ENCODE results near the gene SFMBT1.
A peak's percentile ranks its signal among the peaks of the same experiment; 100 is the strongest.
"Not testable (repeated sequence)": the region's sequence is repeated elsewhere in the genome, so short reads cannot be mapped to it uniquely, and the experiment has no call there.

SFMBT1 gene

DNA sequence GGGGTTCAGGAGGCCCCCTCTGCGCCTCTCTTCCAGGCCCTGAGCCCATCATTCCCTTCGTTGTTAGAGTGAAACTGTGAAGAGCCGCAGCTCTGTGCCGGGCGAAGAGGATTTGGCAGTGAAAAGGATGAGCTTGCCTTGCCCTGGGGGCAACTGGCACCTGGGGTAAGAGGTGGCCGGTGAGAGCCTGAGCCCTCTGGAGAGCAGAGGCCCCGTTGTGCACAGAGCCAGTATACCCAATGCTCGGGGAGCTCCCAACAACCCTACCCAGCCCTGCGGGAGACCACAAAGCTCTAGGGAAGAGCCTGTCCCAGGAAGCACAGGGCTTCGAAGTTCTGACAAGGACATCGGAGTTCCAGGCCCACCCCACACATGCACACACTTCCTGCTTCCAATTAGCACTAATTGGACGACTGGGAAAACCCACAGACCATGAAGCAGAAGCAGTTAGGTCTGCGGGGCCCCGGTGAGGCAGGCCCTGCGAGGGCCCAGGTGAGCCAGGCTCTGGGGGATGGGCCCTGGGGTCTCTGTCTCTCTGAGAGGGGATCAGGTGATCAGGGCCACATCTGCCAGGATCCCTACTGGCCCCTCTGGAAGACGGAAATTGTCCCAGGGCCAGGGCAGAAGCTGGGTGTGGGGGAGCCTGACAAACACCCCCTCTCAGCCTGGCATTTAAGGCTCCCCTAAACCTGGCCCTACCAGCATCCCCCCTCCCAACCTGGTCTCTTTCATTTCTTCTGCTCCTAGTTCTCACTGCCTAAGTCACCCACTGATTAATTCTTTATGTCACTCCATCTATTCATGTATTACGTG lies 27.9 kb upstream of the SFMBT1 start:
- no peak for DNase-seq (ENCODE audit: low read depth)

DNA sequence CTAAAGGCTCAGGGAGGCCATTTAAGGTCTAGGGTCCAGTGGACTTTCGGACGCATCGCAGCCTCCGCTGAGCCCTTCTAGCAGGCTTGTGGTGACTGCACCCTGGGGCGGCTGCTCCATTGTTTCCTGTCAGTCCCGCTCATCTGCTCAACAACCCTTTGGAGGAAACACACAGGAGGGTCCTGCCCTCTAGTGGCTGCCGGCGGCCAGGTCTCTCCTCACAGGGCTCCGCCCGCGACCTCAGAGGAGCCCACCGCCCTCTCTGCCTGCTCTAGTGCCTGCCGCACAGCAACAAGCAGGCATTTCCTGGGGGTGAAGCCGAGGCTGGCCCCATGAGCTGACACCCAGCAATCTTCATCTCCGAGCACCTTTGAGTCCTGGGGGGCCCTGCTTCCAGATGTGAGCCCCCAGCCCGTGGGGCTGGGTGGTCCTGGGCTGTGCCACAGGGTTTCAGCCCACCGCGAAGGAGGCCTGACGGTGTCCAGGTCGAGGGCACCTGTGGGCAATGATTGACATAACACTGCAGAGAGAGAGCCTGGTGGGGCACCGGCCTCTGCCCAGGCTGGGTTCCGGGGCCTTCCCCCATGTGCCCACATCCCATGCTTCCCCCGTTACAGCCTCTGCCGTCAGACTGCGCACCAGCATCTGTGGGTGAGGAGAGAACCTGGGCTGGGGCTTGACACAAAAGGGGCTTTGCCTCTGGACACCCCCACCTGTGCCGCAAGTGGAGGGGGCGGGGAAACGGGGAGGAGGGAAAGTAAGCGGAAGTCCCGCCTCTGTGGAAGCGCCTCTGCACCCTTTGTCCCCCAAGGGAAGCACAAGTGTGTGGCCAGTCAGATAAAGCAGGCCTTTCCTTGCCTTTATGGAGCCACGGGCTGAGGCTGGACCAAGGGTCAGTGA lies 27.0 kb upstream of the SFMBT1 start:
- peak; percentile 77 for DNase-seq (ENCODE audit: low read depth)

DNA sequence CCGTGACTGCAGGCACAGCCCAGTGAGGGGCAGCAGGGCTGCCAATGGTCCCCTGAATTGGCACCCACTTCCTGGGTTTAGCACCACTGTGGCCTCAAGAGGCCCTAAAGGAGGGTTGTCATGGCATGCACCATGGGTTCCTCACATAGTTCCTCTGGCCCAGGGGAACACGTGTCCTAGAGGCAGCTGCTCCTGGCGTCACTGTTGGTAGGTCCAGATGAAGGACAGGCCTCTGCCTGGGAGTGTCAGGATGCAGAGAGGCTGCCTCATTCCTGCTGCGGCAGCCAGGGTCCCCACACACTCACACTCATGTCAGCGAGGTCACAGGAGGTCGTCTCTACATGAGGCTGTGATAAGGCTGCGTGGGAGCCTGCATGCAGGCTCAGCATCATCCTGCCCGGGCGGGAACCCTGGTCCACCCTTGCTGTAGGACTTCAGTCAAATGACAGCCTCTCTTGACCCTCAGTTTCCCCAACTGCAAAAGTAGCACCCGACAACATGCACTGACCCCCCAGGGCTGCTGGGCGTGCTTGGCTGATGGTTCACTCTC lies 26.1 kb upstream of the SFMBT1 start:
- DNase-seq (ENCODE audit: low read depth) = no peak

DNA sequence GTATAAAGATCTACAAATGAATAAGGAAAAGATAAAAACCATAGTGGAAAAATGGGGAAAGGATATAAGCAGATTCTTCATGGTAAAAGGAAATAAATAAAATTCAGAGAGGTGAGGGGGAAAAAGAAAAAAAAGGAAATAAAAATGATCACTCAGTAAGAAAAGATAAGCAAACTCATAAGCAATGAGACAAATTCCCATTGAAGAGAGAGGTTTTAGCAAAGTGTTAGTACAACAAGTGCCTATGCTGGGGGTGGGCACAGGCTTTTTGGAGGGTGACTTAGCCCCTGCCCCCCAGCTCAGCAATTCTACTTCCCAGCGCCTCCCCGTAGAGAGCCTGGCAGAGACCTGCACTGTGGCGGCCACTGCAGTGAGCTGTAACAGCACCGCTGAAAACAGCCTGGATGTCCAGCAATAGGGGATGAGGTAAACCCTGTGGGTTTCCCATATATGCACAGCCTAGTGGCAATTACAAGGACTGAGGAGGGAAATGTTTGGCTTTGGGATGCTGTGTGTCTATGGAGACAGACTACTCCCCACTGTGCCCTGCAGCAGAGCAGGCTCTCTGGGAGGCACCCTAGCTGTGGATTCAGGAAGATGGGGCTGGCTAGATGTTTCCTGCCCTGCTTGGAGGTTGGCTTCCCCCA lies 23.7 kb upstream of the SFMBT1 start:
- no peak for DNase-seq (ENCODE audit: low read depth)

DNA sequence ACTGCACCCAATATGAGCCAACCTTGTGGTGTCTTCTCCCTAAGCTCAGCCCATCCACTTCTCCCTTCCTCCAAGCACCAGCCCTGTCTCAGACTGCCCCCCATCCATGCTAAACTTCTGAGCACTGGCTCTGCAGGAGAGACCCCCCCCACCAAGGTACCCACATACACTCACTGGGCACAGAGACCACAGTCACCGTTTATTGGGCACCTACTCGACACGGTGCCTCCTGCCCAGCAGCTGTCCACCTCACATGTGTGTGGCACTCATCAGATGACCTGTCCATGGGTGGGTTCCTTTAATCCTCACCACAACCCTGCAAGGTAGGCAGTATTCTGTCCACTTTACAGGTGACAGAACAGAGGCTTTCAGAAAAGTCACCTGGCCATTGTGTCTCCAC lies 22.3 kb upstream of the SFMBT1 start:
- no peak for DNase-seq (ENCODE audit: low read depth)

DNA sequence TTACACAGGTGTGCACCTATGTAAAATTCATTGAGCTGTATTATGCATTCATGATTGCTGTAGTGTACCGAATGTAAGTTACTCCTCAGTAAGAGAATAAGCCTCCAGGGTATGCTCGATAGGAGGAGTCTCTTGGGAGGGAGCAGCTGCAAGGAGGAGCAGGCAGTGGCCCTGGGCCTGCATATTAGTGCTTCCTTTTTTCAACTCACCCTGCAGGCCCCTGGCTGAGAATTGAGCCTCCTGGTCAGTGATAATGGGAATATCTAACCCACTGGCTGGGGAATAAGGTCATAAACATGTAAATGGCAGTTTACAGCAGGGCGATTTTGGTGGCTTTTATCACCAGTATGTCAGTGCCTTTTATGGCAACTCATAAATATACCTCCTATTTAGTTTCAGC lies 21.7 kb upstream of the SFMBT1 start:
- no peak for DNase-seq (ENCODE audit: low read depth)

DNA sequence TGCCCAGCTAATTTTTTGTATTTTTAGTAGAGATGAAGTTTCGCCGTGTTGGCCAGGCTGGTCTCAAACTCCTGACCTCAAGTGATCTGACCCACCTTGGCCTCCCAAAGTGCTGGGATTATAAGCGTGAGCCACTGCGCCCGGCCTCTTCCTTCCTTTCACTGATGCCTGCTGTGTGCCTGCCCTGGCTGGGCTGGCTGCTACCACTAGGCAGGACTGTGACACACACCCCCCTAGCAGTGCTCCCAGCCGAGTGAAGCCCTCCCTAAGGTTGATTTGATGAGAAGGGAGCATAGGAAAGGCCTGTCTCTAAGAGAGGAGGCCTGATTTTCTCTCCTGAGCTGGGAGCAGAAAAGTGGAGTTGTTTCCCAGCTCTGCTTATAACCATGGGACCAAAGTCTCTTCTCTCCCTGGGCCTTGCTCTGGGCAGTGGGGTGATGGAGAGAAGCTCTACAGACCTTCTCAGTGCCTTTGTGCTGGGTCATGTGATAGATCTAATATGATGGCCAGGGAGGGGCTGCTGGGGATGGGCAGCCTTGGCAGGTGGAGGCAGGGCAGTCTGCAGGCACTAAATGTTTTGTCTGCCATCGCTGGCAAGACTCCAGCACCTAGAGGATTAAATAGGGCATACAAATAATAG lies 20.1 kb upstream of the SFMBT1 start:
- no peak for DNase-seq (ENCODE audit: low read depth)

DNA sequence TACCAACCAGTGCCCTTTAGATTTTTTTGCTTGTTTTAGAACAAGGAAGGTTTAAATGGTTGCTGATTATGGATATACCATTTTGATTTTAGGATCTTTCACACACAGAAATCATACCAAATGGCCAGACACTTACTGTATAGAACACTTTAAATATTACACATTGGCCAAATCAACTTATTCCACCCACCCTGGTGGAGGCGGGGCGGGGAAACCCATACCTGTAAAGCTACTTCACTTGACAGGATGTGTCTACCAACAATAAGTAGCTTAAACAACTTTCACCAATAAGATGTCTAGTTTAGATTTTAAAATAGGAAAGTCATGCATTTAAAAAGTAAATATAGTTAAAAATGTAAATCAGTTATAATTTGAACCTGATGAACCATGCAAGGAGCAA lies 17.0 kb upstream of the SFMBT1 start:
- DNase-seq (ENCODE audit: low read depth) = no peak

DNA sequence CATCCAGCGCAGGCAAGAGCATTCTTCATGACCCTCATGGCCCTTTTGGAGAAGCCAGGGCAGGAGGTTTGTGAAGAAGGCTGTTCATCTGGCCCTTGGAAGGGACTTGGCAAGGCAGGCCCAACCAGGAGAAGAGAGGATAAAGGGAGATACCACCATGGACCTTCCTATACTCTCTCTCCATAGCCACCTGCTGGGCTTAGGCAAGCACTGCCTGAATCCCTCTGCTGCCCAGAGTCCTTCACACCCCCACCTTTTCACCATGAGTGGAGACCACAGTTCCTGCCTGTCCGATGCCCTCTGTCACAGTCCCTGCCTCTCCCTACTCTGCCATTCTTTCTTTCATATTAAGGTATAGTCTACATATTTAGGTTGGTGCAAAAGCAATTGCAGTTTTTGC lies 10.6 kb upstream of the SFMBT1 start:
- DNase-seq (ENCODE audit: low read depth) = no peak

DNA sequence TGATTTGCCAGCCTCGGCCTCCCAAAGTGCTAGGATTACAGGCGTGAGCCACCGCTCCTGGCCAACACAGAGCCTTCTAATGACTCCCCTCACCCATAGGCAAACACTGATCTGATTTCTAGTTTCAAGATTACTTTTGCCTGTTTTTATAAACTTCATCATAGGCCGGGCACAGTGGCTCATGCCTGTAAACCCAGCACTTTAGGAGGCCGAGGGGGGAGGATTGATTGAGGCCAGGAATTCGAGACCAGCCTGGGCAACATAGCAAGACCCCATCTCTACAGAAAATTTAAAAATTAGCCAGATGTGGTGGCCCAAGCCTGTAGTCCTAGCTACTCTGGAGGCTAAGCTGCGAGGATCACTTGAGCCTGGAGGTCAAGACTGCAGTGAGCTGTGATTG lies 8.4 kb upstream of the SFMBT1 start:
- not testable (repeated sequence) for DNase-seq (ENCODE audit: low read depth)

DNA sequence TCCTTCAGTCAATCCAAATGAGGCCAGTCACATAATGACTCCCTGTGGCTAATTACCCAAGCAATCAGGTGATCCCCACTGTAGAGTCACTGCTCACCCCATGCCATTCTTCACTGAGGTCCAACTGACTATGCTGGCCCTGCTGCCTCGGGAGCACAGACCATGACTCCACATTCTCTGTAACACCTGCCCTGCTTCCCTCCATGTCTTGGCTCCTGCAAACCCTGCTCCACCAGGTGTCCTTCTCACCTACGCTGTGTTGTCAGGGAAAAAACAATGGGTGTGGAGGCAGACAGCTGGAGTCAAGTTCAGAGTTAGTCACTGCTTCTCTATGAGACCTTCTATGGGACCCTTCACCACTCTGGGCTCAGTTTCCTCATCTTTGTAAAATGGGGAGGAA lies 6.1 kb upstream of the SFMBT1 start:
- no peak for DNase-seq (ENCODE audit: low read depth)

DNA sequence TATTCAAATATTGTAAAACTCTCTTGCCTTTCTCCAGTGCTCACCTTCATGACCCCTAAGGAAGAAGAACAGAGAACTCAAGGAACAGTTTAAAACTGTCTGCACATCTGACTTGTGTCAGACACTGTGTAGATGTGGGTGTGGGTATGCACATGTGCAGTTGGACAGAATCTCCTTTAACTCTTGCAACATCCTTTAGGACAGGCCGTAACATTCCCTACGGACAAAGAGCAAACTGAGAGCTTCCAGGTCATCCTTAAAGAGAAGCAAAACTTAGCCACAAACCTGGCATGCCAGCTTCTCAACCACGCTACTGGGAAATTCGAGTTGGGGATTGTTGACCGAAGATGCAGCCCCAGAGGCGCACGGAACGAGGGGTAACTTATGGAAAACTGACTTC lies 4.1 kb upstream of the SFMBT1 start:
- no peak for DNase-seq (ENCODE audit: low read depth)

DNA sequence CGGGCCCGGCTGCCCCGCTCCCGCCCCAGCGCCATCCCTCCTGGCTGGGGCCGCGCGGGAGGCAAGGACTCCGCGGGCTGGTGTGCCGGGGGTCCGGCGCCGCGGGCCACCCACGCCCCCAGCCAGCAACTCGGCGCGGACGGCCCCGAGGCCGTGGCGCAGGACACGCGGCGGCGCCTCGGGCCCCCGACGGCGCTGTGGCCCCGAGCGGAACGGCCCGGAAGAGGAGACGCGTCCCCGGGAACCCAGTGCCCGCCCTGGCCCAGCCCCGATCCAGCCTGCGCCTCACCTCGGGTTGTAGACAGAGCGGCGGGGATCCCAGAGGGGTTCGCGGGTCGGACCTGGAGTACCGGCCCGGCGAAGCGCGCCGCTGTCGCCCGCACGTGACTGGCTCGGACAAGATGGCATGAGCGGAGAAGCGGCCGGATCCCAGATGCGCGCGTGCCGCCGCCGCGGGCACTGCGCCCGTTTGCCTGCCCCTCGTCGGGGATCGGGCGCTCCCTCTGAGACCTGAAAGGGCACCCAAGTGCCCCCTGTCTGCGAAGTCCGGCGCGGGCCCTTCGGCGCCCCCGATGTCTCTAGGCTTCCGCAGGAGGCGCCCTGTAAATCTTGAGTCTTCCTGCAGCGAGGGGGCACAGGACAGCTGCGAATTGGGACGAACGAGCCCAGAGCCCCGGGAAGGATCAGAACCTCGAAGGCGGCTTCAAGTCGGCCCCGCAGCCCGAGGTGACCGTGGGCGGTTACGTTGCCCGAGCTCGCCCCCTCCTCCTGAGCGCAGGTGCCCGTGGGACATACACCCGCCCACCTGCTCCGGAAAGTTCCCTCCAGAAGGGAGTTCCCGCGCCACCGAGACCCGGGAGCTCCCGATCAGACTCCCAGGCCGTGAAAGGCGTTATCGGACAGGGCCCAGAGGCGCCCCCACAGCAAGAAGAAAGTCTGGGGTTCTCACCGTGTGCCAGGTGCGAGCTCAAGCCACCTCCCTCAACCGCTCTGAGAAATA lies 598 bp upstream of the SFMBT1 start:
- peak; percentile 56 for DNase-seq (ENCODE audit: low read depth)

DNA sequence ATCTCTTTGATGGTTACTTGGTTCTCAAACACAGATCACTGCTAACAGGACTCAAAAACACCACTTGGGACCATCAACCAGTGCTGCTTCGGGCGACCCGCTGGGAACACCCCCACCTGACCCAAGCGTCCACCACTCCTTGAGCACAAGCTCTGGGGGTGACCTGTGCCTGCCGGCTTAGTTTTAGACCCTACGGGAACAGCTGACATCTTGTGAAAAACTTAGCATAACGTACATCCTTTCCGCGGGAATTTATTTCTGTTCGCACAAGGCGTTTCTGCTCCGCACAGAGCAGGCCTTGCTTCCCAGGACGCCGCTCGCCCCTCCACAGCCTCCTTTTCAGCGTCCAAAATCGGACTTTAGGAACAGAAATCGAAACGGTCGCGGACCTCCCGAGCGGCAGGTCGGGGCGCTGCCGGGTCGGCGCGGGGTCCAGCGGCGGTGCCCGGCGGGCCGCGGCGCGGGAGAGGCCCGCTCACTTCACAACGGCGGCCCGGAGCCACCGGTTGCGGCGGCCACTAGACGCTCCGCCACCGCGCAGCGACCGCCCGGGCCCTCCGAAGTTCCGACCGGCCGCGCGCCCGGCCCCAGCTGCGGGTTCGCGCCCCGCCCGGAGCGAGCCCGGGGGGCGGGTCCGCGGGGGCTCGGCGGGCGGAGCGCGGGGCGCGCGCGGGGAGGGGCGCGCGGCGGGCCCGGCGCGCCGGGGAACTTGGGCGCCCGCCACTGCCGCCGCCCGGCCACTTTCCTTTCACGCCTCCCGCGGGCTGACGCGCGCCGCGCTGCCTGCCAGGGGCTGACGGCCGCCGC lies 959 bp downstream of the SFMBT1 start:
- DNase-seq (ENCODE audit: low read depth) = peak; percentile 51

DNA sequence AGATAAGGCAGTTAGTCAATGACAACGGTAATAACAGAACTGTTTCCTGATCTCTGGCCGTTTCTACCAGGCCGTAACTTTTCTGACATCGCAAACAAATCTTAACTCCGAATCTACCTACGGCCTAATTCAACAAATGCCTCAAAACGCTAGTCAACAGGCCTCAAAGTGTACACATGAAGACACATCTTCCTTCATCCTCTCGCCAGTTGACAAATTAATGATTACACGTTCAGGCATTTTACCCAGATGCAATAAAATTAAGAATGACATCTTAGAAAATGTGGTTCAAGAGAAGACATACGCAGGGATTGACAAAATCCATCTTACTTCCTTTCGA lies 1.5 kb downstream of the SFMBT1 start:
- no peak for DNase-seq (ENCODE audit: low read depth)

DNA sequence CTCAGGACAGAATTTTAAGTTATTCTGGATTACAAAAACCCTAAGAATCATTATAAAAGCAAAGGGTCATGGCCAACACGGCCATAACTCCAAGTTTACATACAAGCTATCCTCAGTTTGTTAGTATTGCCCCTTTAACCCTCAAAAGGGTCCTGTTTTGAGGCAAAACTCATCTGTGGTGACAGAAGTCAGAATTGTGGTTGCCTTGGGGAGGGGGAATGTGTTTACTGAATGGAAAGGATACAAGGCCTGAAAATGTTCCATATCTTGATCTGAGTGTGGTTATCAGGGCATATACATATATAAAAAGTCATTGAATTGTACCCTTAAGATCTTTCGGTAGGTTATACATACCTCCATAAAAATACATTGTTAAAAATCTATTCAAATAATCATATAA lies 2.1 kb downstream of the SFMBT1 start:
- DNase-seq (ENCODE audit: low read depth) = no peak

DNA sequence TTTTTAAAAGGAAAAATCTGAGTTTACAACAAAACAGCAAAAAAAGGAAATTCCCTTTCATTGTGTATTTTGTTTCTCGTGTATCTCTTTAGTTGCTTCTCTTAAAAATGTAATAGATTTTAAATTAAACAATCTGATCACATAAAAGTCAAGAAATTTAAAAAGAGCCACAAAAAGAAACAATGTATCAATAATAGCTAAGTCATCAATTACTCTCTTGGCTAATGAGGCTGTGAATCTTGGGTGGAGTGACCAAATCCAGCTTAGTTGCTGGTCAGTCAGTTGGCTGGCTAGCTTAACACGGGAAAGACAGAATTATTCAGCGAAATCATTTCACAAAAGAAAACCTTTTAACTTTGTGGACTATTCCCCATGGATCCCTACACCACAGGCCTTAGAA lies 3.2 kb downstream of the SFMBT1 start:
- no peak for DNase-seq (ENCODE audit: low read depth)

DNA sequence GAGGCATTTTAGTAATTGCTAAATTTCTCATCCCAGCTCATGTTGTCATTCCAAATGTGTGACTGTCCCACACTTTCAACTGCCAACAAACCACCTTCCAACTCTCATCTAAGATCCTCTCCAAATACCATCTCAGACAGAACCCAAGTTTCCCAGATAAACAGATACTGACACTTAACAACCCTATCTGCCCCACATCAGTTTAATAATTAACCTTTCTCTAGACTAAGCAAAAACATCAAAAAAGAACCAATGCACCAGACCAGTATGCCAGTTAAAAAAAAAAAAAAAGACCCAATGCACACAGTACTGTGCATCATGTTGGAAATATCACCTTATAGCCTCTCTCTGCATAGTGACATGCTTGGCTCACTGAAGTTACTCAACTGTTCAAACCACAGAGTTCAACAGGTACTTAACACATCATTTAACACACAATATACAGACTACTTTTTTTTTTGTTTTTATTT lies 5.5 kb downstream of the SFMBT1 start:
- DNase-seq (ENCODE audit: low read depth) = no peak

DNA sequence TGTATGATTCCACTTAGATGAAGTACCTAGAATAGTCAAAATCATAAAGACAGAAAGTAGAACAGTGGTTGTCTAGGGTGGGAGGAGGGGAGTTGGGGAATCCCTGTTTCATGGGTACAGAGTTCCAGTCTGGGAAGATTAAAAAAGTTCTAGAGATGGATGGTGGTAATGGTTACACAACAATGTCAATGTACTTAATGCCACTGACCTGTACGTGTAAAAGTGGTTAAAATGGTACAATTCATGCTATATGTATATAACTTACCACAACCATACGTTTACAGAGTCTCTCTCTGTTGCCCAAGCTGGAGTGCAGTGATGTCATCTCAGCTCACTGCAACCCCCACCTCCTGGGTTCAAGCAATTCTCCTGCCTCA lies 6.5 kb downstream of the SFMBT1 start:
- DNase-seq (ENCODE audit: low read depth) = no peak

All from activated T-helper 9 cell treated with anti-CD3 and anti-CD28 coated beads, Interleukin-2, amount 50 U/mL, for 16 hours (primary cell).